HCT116 (cell line): Measurements from ENCODE around the gene YDJC. TPM values are rescaled to one million over a fixed set of nuclear protein-coding genes. Genes with fewer than 3 reads are reported as not detected.

Experiments
- ATAC-seq: fragments of 200-7000 bp; cut with Tn5 transposase; 2 replicates; pipeline ENCODE4 v1.9.1; 2020; ENCODE audit warnings: mild to moderate bottlenecking, moderate library complexity
- BruUV-seq: library from RNA; stranded (reverse); fragments of 400-500 nt; replicated peaks from 2 replicates; lab custom pipeline; 2021; lab: Mats Ljungman, UMichigan
- CTCF ChIA-PET: fragments of 300-600 bp; sonication (Branson Sonifier 250); formaldehyde crosslinking; loops from one replicate; lab custom pipeline; 2021; ENCODE audit warnings: antibody characterized with exemption; lab: Charles Lee
- POLR2A ChIA-PET: fragments of 300-600, 350-600 bp; sonication (Branson Sonifier 250); formaldehyde crosslinking; loops from one replicate; lab custom pipeline; 2021; ENCODE audit warnings: antibody characterized with exemption; lab: Charles Lee
- RAD21 ChIA-PET, 2 experiments: fragments of 300-600 bp; sonication (Branson Sonifier 250); formaldehyde crosslinking; loops; one replicate each; lab custom pipeline; 2023; ENCODE audit warnings: low total read pairs in 2 of 2; ENCODE audit not compliant: uncharacterized antibody in 2 of 2, unreplicated experiment in 2 of 2, low non-redundant PET in 1 of 2; lab: Charles Lee
- DNase-seq: peaks from one replicate; pipeline ENCODE4 v3.0.0-alpha.2; 2010; ENCODE audit warnings: low read depth, low spot score
- H2AFZ ChIP-seq: fragments of 200-600 bp; shearing (Covaris generic), sonication (generic); 2 replicates; pipeline ENCODE4 v1.6.1; 2017; ENCODE audit warnings: low read depth, mixed run types, mixed read lengths, antibody characterized with exemption, low read length; ENCODE audit not compliant: poor library complexity, severe bottlenecking
- H3K27ac ChIP-seq: 2 replicates; pipeline ENCODE4 v1.5.1; 2012; ENCODE audit warnings: low read depth, low read length
- H3K27me3 ChIP-seq: fragments of 200-600 bp; sonication (generic); 2 replicates; pipeline ENCODE4 v1.6.1; 2016; ENCODE audit warnings: mixed run types, low read length, mixed read lengths; ENCODE audit not compliant: insufficient read depth
- H3K36me3 ChIP-seq, 2 experiments: fragments of 200-500 bp in 1 of 2; fragments of 200-600 bp in 1 of 2; sonication (Bioruptor generic) in 1 of 2; sonication (generic) in 1 of 2; 2 replicates each; pipeline versions ENCODE4 v1.5.1 to v1.6.1; 2014 to 2016; ENCODE audit warnings: low read length in 2 of 2, inconsistent platforms in 1 of 2, mixed read lengths in 1 of 2, mixed run types in 1 of 2; ENCODE audit not compliant: insufficient read depth in 2 of 2, control insufficient read depth in 1 of 2
- H3K4me1 ChIP-seq, 2 experiments: fragments of 200-600 bp in 1 of 2; sonication (generic) in 1 of 2; 2 replicates each; pipeline versions ENCODE4 v1.5.1 to v1.6.1; 2012 to 2017; ENCODE audit warnings: low read length in 2 of 2, inconsistent platforms in 1 of 2, mild to moderate bottlenecking in 1 of 2, mixed read lengths in 1 of 2, mixed run types in 1 of 2, moderate library complexity in 1 of 2; ENCODE audit not compliant: insufficient read depth in 2 of 2, control insufficient read depth in 1 of 2
- H3K4me2 ChIP-seq: fragments of 200-600 bp; sonication (generic); 2 replicates; pipeline ENCODE4 v1.6.1; 2017; ENCODE audit warnings: mixed run types, low read length, mixed read lengths
- H3K4me3 ChIP-seq, 2 experiments: fragments of 200-600 bp in 1 of 2; sonication (generic) in 1 of 2; replicated peaks in 1 of 2; 2 replicates each; pipeline ENCODE4 v1.5.1; 2011 to 2016; ENCODE audit warnings: low read length in 2 of 2, control low read depth in 1 of 2, low read depth in 1 of 2, mild to moderate bottlenecking in 1 of 2, mixed read lengths in 1 of 2, mixed run types in 1 of 2
- H3K79me2 ChIP-seq: fragments of 200-600 bp; sonication (generic); 2 replicates; pipeline ENCODE4 v1.6.1; 2017; ENCODE audit warnings: mild to moderate bottlenecking, mixed run types, low read length, moderate library complexity, mixed read lengths; ENCODE audit not compliant: insufficient read depth
- H3K9ac ChIP-seq: fragments of 200-600 bp; sonication (generic); 2 replicates; pipeline ENCODE4 v1.6.1; 2016; ENCODE audit warnings: low read length, mixed read lengths
- H3K9me2 ChIP-seq: fragments of 200-600 bp; sonication (generic), shearing (Covaris generic); 2 replicates; pipeline ENCODE4 v1.6.1; 2017; ENCODE audit warnings: mixed run types, mild to moderate bottlenecking, moderate library complexity; ENCODE audit not compliant: insufficient read depth
- H3K9me3 ChIP-seq, 2 experiments: fragments of 200-500 bp in 1 of 2; fragments of 200-600 bp in 1 of 2; sonication (Bioruptor generic) in 1 of 2; sonication (generic) in 1 of 2; 2 replicates each; pipeline ENCODE4 v1.6.1; 2014 to 2017; ENCODE audit warnings: low read length in 2 of 2, mixed read lengths in 2 of 2, inconsistent platforms in 1 of 2, low read depth in 1 of 2, mild to moderate bottlenecking in 1 of 2, mixed run types in 1 of 2, moderate library complexity in 1 of 2; ENCODE audit not compliant: control insufficient read depth in 1 of 2, insufficient read depth in 1 of 2
- H4K20me1 ChIP-seq: fragments of 200-600 bp; sonication (generic), shearing (Covaris generic); 2 replicates; pipeline ENCODE4 v1.6.1; 2017; ENCODE audit warnings: mixed run types, mild to moderate bottlenecking, moderate library complexity; ENCODE audit not compliant: insufficient read depth
- CBX3 ChIP-seq: IDR thresholded peaks from 2 replicates; pipeline ENCODE4 v1.6.1; 2012; ENCODE audit warnings: low read depth
- CTCF ChIP-seq, 3 experiments: fragments of 200-600 bp in 1 of 3; sonication (generic) in 1 of 3; IDR thresholded peaks in 2 of 3; conservative IDR thresholded peaks in 1 of 3; 2 replicates each; pipeline ENCODE4 v1.5.1; 2012 to 2017; ENCODE audit warnings: low read depth in 2 of 3, low read length in 2 of 3, antibody characterized with exemption in 1 of 3, borderline replicate concordance in 1 of 3, control low read depth in 1 of 3, mild to moderate bottlenecking in 1 of 3, mixed read lengths in 1 of 3, mixed run types in 1 of 3, moderate library complexity in 1 of 3; ENCODE audit not compliant: insufficient read depth in 1 of 3
- EZH2phosphoT487 ChIP-seq: fragments of 200-600 bp; IDR thresholded peaks from 2 replicates; pipeline ENCODE4 v1.6.1; 2018; ENCODE audit warnings: antibody characterized with exemption, borderline replicate concordance
- MAX ChIP-seq: IDR thresholded peaks from 2 replicates; pipeline ENCODE4 v1.6.1; 2012
- YY1 ChIP-seq: IDR thresholded peaks from 2 replicates; pipeline ENCODE4 v1.6.1; 2011; ENCODE audit warnings: low read length, low read depth, moderate library complexity, mild to moderate bottlenecking; ENCODE audit not compliant: insufficient replicate concordance; ENCODE audit errors: extremely low read depth
- intact Hi-C: fragments of 100-400 bp; cut with micrococcal nuclease; formaldehyde crosslinking; loops from 2 replicates; pipeline ENCODE4 v1.10.0; 2022
- microRNA counts: library from miRNA; unstranded; fragments of <30 nt; microRNA quantifications from one replicate; lab custom pipeline; 2015
- microRNA-seq: library from miRNA; unstranded; fragments of <30 nt; microRNA quantifications from one replicate; pipeline ENCODE4, GENCODE V29; 2016; ENCODE audit warnings: borderline number of aligned reads
- total RNA-seq: library from RNA; stranded (reverse); gene quantifications from one replicate; pipeline ENCODE4 v1.2.1, GENCODE V29; 2021; ENCODE audit not compliant: unreplicated experiment

YDJC gene
- total RNA-seq, 1 experiment from 2014 or later, result 78.3 TPM

- CTCF ChIA-PET, result interaction anchor here (0.9 kb wide), 1 partner anchor 63 kb away, joined by 6 read pairs; no protein-coding TSS in a partner anchor
Observed at GRCh38 chr22:21579474-21579851, 50.4 kb downstream of the YDJC start.

More at GRCh38 chr22:21579474-21579851, 50.4 kb downstream of the YDJC start:
- BruUV-seq, result no TSS peak
- Histone ChIP-seq H2AFZ (no peak overlapping the region), H3K27me3 (no peaks in the 10 kb centered on the region), H4K20me1 (peaks cover 19% of the 10 kb centered on the region; the same call in 1 of the 2 replicates), H3K36me3 (no peaks in the 10 kb centered on the region; a peak in 1 of 4 replicates), H3K79me2 (peaks cover 98% of the 10 kb centered on the region), H3K4me3 (no peak overlapping the region), H3K9ac (no peak overlapping the region), H3K9me3 (no peaks in the 10 kb centered on the region), H3K4me1 (peaks cover 5 to 10% of the 10 kb centered on the region in 2 experiments), H3K27ac (no peak overlapping the region), H3K4me2 (no peak overlapping the region), H3K9me2 (no peaks in the 10 kb centered on the region)
- no peak for TF ChIP-seq CBX3
- no peak for TF ChIP-seq YY1
- TF ChIP-seq MAX, result no peak
- TF ChIP-seq CTCF (IDR thresholded peaks at IDR 0.05 in 2 of 3, conservative IDR thresholded peaks at IDR 0.05 in 1 of 3; ENCODE audit: borderline replicate concordance in 1 of 3, insufficient read depth in 1 of 3, low read depth in 2 of 3, low read length in 2 of 3), result no peak
- TF ChIP-seq EZH2phosphoT487, result no peak
- no peak for ATAC-seq
- RAD21 ChIA-PET, result no interaction called here
- intact Hi-C loops, result no loop called here
- DNase-seq, result no peak
- POLR2A ChIA-PET, result no interaction called here

MicroRNA genes within 50 kb of the gene (microRNA counts, 767-probe panel; counts per million panel counts)
- not detected for microRNA hsa-miR-130b-3p (lab: Ali Mortazavi, UCI)
- microRNA hsa-miR-301b (lab: Ali Mortazavi, UCI), result not detected

Small RNA genes lying within 50 kb of the gene (microRNA-seq; reads per million reads assigned to microRNA genes)
- gene MIR130B, result 2,031 reads per million, percentile 87 among the genes with 10 or more reads in this experiment
- 35.9 reads per million, percentile 50 among the genes with 10 or more reads in this experiment for gene MIR301B

Other genes with a start within 250 kb of the YDJC start
- gene RIMBP3B, start 246.3 kb downstream of the YDJC start, total RNA-seq, result 0.25 TPM
- gene HIC2, start 212.7 kb downstream of the YDJC start, total RNA-seq, result 6.7 TPM
- 3.1 TPM for gene TMEM191C, start 162.6 kb downstream of the YDJC start, total RNA-seq
- gene RIMBP3C, start 78.6 kb downstream of the YDJC start, total RNA-seq, result 0.15 TPM
- gene UBE2L3, start 62.3 kb downstream of the YDJC start, total RNA-seq, result 55.6 TPM
- gene CCDC116, start 2.7 kb upstream of the YDJC start, total RNA-seq, result 0.66 TPM
- gene SDF2L1, start 12.3 kb upstream of the YDJC start, total RNA-seq, result 86.2 TPM
- gene PPIL2, start 36.0 kb upstream of the YDJC start, total RNA-seq, result 46.1 TPM
- 3.1 TPM for gene YPEL1, start 105.8 kb upstream of the YDJC start, total RNA-seq
- gene MAPK1, start 237.6 kb upstream of the YDJC start, total RNA-seq, result 137 TPM